GM12865 (cell line): ENCODE measurements around the gene KLHL1.

Experiments
- DNase-seq: peaks from one replicate; pipeline ENCODE4 v3.0.0; 2010; ENCODE audit warnings: low read depth
- H3K4me3 ChIP-seq: 2 replicates; pipeline ENCODE4 v1.5.1; 2011; ENCODE audit warnings: mild to moderate bottlenecking, low read depth, low read length, control low read depth
- TF ChIP-seq, protein P1 (sequence below): IDR thresholded peaks from 2 replicates; pipeline ENCODE4 v1.5.1; 2011; ENCODE audit warnings: low read length, control low read depth, low read depth, inconsistent platforms; ENCODE audit not compliant: insufficient read depth; ENCODE audit errors: missing control alignments

The KLHL1 gene

GRCh38 chr13:70022646-70023045 lies 85.6 kb downstream of the KLHL1 start:
- H3K4me3 ChIP-seq = no peak overlapping the region
- TF ChIP-seq, protein P1, sequence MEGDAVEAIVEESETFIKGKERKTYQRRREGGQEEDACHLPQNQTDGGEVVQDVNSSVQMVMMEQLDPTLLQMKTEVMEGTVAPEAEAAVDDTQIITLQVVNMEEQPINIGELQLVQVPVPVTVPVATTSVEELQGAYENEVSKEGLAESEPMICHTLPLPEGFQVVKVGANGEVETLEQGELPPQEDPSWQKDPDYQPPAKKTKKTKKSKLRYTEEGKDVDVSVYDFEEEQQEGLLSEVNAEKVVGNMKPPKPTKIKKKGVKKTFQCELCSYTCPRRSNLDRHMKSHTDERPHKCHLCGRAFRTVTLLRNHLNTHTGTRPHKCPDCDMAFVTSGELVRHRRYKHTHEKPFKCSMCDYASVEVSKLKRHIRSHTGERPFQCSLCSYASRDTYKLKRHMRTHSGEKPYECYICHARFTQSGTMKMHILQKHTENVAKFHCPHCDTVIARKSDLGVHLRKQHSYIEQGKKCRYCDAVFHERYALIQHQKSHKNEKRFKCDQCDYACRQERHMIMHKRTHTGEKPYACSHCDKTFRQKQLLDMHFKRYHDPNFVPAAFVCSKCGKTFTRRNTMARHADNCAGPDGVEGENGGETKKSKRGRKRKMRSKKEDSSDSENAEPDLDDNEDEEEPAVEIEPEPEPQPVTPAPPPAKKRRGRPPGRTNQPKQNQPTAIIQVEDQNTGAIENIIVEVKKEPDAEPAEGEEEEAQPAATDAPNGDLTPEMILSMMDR = no peak
- no peak for DNase-seq

- no peak for DNase-seq
- TF ChIP-seq, protein P1 = no peak
- no peak overlapping the region for H3K4me3 ChIP-seq
Measured at GRCh38 chr13:70016116-70016515, 92.1 kb downstream of the KLHL1 start.

GRCh38 chr13:70014337-70014736 lies 93.9 kb downstream of the KLHL1 start:
- DNase-seq = no peak
- H3K4me3 ChIP-seq = no peak overlapping the region
- TF ChIP-seq, protein P1 = no peak

DNA sequence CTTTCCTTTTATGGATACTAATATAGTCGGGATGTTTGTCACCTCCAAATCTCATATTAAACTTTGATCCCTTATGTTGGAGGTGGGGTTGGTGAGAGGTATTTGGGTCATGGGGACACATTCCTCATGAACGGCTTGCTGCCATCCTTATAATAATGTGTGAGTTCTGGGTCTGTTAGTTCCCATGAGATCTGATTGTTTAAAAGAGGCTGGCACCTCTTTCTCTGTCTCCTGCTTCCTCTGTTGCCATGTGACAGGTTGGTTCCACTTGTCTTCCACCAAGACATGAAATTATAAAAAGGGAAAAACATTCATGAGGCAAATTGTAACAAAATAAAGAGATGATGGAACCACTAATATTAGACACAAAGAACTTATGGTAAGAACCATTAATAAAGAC lies 108.4 kb downstream of the KLHL1 start:
- no peak for DNase-seq
- TF ChIP-seq, protein P1 = no peak
- H3K4me3 ChIP-seq = no peak overlapping the region; the same call in 1 of the 2 replicates

GRCh38 chr13:69997061-69997460 lies 111.2 kb downstream of the KLHL1 start:
- DNase-seq = no peak
- H3K4me3 ChIP-seq = no peak overlapping the region
- TF ChIP-seq, protein P1 = no peak

DNA sequence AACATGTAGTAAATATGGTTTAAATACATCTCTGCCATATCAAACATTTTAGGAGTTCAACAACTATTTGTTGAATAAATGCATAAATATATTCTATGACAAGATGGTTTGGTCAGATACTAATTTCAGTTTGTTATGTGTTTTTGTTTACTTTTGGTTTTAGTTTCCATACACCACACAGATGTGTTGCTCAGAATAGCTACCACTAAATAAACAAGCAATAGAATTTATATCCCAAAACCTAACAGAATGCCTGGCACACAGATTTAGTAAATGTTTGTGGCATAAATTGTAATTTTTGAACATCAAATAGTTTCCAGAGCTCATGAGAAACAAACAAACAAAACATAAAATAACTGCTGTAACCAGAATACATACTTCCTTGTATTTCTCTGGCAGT lies 127.5 kb downstream of the KLHL1 start:
- no peak overlapping the region for H3K4me3 ChIP-seq
- TF ChIP-seq, protein P1 = no peak
- no peak for DNase-seq

GRCh38 chr13:69975496-69975895 lies 132.8 kb downstream of the KLHL1 start:
- TF ChIP-seq, protein P1 = no peak

More at GRCh38 chr13:69975496-69975895, 132.8 kb downstream of the KLHL1 start:
- no peak overlapping the region for H3K4me3 ChIP-seq
- DNase-seq = no peak
